ENCODE data around the gene PCBP3.
"Not testable (repeated sequence)": the region's sequence is repeated elsewhere in the genome, so short reads cannot be mapped to it uniquely, and the experiment has no call there.

Gene PCBP3

GRCh38 chr21:45957551-45957950 lies 314.0 kb downstream of the PCBP3 start:
- H3K4me3 ChIP-seq (ENCODE audit: low read depth, low read length): no peak overlapping the region
- H3K27ac ChIP-seq: no peak overlapping the region
- H3K9me3 ChIP-seq (ENCODE audit: severe bottlenecking): peaks cover 26% of the 10 kb centered on the region
- no peaks in the 10 kb centered on the region for H3K27me3 ChIP-seq (ENCODE audit: insufficient read depth, low read depth, severe bottlenecking)
- no peak for TF ChIP-seq CTCF (IDR thresholded peaks at IDR 0.05; ENCODE audit: low read depth, low read length)
- no peaks in the 10 kb centered on the region; the same call in 1 of the 2 replicates for H3K36me3 ChIP-seq
- DNase-seq: no peak

- Histone ChIP-seq H3K4me3 (ENCODE audit: low read depth, low read length) (no peak overlapping the region), H3K27me3 (ENCODE audit: insufficient read depth, low read depth, severe bottlenecking) (no peaks in the 10 kb centered on the region), H3K9me3 (ENCODE audit: severe bottlenecking) (peaks cover 26% of the 10 kb centered on the region), H3K36me3 (no peaks in the 10 kb centered on the region; the same call in 1 of the 2 replicates), H3K27ac (no peak overlapping the region)
- DNase-seq: no peak
- TF ChIP-seq CTCF (IDR thresholded peaks at IDR 0.05; ENCODE audit: low read depth, low read length): no peak
Measured at GRCh38 chr21:45957981-45958600, 314.6 kb downstream of the PCBP3 start.

- H3K27me3 ChIP-seq (ENCODE audit: insufficient read depth, low read depth, severe bottlenecking): no peaks in the 10 kb centered on the region
- H3K9me3 ChIP-seq (ENCODE audit: severe bottlenecking): peaks cover 30% of the 10 kb centered on the region
- no peaks in the 10 kb centered on the region; the same call in 1 of the 2 replicates for H3K36me3 ChIP-seq
Measured at GRCh38 chr21:45959182-45959581, 315.7 kb downstream of the PCBP3 start.

GRCh38 chr21:45959779-45960390 lies 316.4 kb downstream of the PCBP3 start:
- Histone ChIP-seq H3K36me3 (no peaks in the 10 kb centered on the region; the same call in 1 of the 2 replicates), H3K27me3 (ENCODE audit: insufficient read depth, low read depth, severe bottlenecking) (no peaks in the 10 kb centered on the region), H3K27ac (no peak overlapping the region), H3K9me3 (ENCODE audit: severe bottlenecking) (peaks cover 37% of the 10 kb centered on the region), H3K4me3 (ENCODE audit: low read depth, low read length) (no peak overlapping the region)
- TF ChIP-seq CTCF (IDR thresholded peaks at IDR 0.05; ENCODE audit: low read depth, low read length): peak; percentile 38; the same call in 1 of the 2 replicates
- DNase-seq: no peak

More at GRCh38 chr21:45959182-45959581, 315.7 kb downstream of the PCBP3 start:
- no peak for TF ChIP-seq CTCF (IDR thresholded peaks at IDR 0.05; ENCODE audit: low read depth, low read length)
- Histone ChIP-seq H3K27ac (no peak overlapping the region), H3K4me3 (ENCODE audit: low read depth, low read length) (no peak overlapping the region)
- DNase-seq: no peak

GRCh38 chr21:45961408-45961807 lies 317.9 kb downstream of the PCBP3 start:
- H3K27ac ChIP-seq; H3K27me3 ChIP-seq (ENCODE audit: insufficient read depth, low read depth, severe bottlenecking); H3K4me3 ChIP-seq (ENCODE audit: low read depth, low read length); H3K36me3 ChIP-seq; DNase-seq: not testable (repeated sequence)
- H3K9me3 ChIP-seq (ENCODE audit: severe bottlenecking): peaks cover 37% of the 10 kb centered on the region

- TF ChIP-seq CTCF (IDR thresholded peaks at IDR 0.05; ENCODE audit: low read depth, low read length): no peak
- H3K9me3 ChIP-seq (ENCODE audit: severe bottlenecking): peaks cover 32% of the 10 kb centered on the region
- no peak for DNase-seq
- H3K36me3 ChIP-seq: no peaks in the 10 kb centered on the region; the same call in 1 of the 2 replicates
- H3K4me3 ChIP-seq (ENCODE audit: low read depth, low read length): no peak overlapping the region
- H3K27ac ChIP-seq: no peak overlapping the region
- H3K27me3 ChIP-seq (ENCODE audit: insufficient read depth, low read depth, severe bottlenecking): no peaks in the 10 kb centered on the region
Measured at GRCh38 chr21:45962531-45963231, 319.2 kb downstream of the PCBP3 start.

All from WERI-Rb-1 (cell line).